Amygdala (tissue), 56 donors: ENCODE data around the gene COPS6.
A peak's percentile ranks its signal among the peaks of the same experiment; 100 is the strongest.

Experiments
- DNase-seq, 56 donors: peaks; one replicate each; lab custom pipeline; 2025; lab: John Stamatoyannopoulos, UW

COPS6 gene

DNA sequence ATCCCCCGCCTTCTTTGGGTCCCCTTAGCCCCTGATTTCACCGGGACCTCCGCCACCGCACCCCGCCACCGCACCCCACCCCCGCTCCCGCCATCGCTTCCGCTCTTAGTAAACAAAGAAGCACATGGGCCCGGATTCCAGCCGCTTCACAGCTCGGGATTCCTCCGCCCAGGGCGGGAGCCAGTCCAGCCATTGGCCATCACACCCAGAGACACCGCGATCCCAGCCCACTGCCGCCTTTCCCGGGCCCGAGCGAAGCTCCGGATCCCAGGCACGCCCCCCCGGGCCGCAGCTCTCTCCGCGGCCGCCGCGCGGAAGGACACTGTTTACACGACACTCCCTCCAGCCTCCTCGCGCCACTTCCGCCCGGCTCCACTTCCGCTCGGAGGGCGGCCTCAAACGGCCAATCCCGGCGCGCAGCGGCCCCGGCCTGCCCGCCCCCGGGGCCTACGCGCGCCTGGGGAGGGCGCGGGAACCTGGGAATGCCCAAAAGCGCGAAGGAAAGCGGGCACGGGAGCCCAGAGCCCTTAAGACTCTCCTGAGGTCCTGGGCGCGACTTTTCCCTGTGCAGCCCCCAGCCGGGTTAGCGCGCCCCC is 11.7 kb downstream of the COPS6 start:
- DNase-seq, result peak; percentile 30 to 92 (median 84)

DNA sequence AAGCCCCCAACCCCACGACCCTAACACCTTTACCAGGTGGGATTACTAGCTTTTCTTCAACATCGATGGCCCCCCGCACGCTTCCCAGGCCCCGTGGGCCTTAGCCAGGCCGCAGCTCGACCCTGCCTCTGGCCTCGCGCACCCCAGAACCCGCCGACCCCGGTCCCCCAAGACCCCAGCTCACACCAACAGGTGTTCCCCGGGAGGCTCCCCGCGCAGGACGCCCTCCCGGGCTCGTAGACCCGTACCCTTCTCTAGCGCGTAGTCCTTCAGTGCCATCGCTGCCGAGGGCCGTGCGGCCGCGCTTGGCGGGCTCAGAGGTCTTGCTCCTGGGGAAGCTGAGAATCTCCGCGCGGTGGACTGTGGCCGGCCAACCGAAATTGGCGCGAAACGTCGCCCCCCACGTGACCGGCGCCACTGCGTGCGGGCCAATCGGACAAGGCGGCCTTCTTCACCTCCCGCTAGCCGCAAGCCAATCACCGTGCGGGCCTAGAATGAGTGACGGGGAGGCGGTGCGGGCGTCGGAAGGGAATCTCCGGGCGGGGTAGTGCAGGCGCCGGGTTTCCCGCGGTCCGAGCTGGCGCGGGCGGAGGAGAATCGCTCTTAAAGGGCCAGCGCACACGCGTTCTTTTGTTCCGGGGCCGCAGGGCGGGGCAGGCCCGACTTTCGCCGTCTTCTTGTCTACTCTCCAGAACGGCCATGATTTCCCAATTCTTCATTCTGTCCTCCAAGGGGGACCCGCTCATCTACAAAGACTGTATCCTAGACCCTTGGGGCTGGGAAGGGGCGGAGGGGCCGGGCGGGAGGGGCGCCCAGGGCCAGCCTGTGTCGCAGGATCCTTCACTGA is 12.5 kb downstream of the COPS6 start, which contains the start of the genes AP4M1 and MCM7:
AP4M1 (plus strand) TSS at position 628 of the 847 bp plus-strand sequence; CDS start at position 700, 72 bp downstream.
MCM7 (minus strand) TSS at position 382 of the 847 bp plus-strand sequence; CDS start at position 279, 103 bp downstream.
- peak; percentile 87 to 100 (median 98) for DNase-seq

DNA sequence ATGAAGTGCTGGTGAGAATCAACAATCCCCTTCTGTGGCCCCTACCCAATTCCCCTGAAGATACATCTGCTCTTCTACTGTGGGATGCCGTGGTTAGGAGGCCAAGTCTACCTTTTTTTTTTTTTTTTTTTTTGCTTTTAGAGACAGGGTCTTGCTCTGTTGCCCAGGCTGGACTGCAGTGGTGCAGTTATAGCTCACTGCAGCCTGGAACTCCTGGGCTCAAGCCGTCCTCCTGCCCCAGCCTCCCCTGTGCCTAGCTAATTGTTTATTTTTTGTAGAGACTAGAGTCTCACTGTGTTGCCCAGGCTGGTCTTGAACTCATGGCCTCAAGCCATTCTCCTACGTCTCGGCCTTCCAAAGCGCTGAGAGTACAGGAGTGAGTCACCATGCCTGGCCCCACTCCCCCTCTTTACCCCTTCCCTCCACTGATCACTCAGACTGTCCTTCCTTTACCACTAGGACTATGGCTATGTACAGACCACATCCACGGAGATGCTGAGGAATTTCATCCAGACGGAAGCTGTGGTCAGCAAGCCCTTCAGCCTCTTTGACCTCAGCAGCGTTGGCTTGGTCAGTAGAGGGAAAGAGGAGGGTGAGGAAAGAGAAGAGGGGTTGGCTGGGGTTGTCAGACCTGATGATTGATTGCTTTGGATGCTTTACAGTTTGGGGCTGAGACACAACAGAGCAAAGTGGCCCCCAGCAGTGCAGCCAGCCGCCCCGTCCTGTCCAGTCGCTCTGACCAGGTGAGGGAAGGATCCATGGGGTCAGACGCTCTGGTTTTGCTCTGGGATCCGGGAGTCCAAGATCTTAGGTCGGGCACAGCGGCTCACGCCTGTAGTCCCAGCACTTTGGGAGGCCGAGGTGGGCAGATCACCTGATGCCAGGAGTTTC is 14.4 kb downstream of the COPS6 start:
- DNase-seq, result no peak

DNA sequence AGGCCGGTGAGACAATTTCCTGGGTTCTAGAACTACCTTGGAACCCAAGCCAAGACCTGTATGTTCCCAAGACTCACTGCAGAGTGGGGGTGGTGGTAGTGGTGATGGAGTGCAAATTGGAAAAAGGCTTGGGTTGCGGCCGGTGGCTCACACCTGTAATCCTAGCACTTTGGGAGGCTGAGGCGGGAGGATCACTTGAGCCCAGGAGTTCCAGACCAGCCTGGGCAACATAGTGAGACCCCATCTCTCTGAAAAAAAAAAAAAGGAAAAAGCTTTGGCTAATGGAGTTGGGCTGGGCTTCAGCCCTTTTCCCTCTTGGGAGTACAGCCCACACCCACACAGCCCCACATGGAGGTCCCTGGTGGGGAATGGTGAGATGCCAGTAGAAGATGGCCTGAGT is 16.8 kb downstream of the COPS6 start:
- DNase-seq, result no peak

DNA sequence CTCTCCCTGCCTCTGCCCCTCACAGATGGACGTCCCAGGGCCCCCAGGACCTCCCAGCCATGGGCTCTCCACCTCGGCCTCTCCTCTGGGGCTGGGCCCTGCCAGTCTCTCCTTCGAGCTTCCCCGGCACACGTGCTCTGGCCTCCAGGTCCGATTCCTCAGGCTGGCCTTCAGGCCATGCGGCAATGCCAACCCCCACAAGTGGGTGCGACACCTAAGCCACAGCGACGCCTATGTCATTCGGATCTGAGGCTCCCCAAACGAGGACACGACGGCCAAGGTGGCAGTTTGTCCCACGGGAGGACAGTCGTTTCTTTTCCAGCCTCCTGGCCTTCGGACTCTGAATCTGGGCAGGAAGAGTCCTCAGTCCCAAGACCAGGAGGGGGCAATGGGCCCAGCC is 17.9 kb downstream of the COPS6 start:
- DNase-seq, result no peak

DNA sequence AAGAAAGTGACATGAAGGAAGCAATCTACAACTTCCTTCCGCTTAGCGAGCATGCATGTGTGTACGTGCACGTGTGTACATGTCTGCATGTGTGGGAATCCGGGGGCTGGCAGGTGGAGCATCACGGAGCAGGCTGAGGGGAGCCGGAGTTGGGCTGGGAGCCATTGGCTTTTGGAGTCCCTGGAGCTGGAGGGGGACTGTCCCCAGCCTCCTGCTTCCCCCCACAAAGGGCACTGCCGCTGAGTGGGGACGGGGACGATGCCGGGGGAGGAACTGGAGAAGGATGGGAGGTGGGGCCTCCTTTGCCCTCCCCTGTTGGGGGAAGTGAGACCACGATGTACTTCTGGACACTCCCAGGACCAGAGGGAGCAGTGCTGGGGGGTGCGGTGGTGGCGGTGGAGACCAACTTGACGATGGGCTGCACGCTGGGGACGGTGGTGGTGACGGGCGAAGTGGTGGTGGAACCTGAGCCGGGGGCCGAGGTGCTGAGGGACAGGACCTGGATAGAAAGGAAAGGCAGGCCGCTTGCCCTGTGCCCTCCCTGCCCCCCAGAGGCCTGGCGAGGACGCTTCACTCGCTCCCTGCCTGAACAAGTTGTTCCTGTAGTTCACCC is 18.5 kb downstream of the COPS6 start:
- peak in 5 of 56 donors; percentile 2 to 10 (median 6) for DNase-seq

DNA sequence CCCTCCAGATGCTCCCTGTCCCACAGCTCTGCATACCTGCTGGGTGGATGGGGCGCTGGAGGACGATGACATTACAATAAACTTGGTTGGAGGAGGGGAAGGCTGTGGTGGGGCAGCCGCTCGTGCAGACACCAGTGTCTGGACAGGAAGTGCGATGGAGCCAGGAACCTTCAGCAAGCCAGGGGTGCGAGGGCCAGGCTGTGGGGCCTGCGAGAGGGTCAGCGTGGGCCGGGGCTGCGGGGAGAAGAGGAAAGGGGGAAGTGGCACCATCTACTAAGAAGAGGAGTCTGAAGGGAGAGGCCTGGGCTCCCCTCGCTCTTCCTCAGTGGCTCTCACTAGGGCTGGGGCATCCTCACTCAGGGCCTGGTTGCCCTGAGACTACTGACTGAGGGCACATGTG is 19.1 kb downstream of the COPS6 start:
- DNase-seq, result peak in 1 of 56 donors; percentile 10

DNA sequence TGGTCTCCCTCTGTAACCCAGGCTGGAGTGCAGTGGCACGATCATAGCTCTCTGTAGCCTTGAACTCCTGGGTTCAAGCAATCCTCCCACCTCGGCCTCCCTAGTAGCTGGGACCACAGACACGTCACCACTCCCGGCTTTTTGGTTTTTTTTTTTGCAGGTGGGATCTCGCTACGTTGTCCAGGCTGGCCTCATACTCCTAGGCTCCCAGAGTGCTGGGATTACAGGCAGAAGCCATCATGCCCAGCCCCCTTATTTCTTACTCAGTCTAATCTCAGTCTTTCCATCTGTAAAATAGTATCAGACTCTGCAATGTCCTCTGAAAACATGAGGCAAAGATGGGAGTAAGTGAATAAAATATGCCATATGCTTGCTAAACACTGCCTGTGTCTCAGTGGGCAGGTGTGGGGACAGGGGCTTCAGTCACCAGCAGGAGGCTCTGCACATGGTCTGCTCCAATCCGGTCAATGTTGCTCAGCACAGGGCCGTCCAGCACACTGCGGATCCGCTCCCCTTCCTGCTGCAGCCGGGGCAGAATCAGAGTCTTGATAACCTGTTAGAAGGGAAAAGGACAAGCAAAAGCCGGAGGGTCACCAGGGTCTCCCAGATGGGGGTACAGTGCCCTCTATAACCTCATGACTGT is 20.9 kb downstream of the COPS6 start:
- no peak for DNase-seq

DNA sequence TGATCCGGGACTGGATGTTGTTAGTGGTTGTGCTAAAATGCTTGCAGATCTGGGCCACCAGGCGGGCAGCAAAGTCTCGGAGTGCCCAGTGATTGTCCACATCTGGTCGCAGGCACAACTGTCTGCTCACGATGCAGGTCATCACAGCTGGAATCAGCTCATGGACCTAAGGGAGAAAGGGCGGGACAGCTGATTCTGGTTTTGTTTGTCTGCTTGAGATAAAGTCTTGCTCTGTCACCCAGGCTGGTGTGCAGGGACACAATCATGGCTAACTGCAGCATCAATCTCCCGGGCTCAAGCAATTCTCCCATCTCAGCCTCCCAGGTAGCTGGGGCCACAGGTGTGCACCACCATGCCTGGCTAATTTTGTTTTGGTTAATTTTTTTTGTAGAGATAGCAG is 22.4 kb downstream of the COPS6 start:
- no peak for DNase-seq

DNA sequence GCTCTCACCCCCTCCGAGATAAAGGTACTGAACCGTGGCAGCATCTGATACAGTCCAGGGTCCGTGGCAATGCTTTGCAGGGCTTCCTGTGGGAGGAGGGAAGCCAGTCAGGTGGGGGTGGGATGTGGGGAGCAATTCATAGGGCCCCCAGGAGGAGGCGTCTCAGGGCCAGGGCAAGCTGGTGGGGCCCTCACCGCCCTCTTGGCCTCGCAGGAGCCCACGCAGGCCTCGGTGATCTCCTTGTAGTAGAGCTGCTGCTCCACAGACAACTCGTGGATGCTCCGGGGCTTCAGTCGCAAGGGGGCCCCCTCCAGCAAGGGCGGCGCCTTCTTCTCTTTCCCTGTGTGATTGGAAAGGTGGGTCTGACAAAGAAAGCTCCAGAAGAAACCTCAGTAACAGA is 23.1 kb downstream of the COPS6 start:
- DNase-seq, result no peak

DNA sequence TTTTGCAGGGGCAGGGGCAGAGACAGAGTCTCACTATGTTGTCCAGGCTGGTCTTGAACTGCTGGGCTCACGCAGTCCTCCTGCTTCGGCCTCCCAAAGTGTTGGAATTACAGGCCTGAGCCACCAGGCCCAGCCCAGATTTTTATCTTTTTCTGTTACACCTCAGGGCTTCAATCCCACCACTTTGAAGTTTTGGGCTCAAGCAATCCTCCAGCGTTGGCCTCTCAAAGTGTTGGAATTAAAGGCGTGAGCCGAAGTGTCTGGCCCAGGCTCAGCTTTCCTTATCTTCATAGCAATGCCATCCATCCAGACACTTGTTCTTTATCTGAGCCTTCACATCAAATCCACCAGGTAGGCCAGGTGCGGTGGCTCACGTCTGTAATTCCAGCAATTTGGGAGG is 26.3 kb downstream of the COPS6 start:
- DNase-seq, result no peak

DNA sequence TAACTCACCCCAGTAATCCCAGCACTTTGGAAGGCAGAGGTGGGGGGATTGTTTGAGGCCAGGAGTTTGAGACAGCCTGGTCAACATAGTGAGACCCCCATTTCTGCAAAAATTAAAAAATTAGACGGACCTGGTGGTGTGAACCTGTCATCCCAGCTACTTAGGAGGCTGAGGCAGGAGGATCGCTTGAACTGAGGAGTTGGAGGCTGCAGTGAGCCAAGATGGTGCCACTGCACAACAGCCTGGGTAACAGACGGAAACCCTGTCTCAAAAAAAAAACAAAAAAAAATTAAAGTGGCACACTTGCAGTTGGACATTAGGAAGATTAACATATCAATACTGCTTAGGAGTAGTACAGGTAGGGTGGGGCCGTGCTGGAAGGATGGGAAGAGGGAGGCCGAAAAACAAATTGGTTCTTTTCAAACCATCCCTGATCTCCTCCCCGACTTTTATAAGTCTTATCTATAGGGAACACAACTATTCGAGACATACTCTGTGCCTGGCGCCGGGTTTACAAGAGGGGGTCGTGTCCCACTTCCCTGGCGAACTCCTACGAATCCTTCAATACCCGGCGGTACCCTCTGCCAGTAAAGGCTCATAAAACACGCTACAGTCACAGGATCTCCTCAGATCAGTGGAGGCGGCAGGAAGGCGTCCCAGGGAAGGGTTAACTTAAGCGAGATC is 29.8 kb downstream of the COPS6 start:
- no peak for DNase-seq

DNA sequence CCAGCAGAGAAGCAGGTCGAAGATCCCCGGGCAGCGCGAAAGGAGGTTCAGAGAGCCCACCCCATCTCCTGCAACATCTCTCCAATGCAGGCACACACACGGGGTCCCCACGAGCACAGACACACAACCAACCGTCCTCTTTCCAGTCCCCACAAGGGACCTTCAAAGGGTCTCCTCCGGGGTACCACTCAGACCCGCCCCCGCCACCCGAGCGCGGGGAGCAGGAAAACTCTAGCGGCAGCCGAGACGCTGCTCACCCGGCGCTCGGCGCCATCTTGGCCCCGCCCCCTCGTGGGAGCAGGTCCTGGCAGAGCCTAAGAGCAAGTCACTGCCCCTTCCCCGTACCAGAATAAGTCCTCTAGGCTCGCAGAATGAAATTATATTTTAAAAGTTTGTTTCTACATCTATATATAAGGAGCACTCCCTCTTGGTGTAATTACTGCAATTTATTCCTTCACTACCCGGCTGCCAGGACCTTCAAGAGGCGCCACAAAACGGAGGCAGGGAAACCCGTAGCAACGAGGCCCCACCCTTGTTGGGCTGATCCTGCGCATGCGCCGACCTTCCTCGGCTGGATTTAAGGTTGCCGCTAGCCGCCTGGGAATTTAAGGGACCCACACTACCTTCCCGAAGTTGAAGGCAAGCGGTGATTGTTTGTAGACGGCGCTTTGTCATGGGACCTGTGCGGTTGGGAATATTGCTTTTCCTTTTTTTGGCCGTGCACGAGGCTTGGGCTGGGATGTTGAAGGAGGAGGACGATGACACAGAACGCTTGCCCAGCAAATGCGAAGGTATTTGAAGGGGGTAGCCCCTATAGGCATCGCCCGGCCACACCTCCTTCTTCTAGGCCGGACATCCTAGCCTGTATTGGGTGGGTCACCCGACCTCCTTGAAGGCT is 30.6 kb downstream of the COPS6 start, which contains the start of the genes CNPY4 and TAF6:
CNPY4 (plus strand) TSS at position 563 of the 898 bp plus-strand sequence; CDS start at position 674, 111 bp downstream.
TAF6 (minus strand) TSS at position 287 of the 898 bp plus-strand sequence. CDS start 5,149 bp downstream, outside the sequence.
- peak; percentile 55 to 96 (median 90) for DNase-seq

DNA sequence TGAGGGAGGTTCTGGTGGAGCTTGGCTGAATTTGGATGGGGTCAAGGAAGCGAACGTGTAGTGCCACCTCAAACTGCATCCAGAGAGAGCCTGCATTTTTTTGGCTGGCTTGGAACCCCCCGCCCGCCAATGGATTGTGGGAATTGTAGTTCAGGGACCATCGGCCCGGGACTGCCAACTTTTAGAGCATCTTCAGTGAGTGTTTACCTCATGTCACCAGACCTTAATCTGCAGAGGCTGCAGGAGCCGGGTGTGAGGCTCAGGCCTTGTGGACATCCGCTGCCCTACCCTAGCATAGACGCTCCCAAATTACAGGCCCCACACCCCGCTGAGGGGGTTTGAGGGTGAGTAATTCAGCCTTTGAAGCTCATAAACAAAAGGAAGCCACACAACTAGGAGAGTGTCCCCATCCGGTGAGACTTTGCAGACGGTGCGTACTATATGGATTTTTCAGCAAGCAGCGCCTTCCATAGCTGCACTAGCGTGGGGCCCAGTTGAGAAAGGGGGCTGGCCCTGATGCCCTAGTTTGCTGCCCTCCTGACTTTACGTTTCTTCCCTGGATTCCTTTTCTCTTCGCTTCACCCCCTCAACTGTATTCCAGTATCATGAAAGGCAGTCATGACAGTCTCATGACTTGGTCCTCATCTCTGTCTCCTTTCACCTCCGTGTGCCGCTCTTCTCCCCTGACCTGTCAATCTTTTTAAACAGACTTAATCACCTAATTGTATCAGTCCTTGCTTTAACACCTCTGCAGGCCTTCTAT is 31.4 kb downstream of the COPS6 start:
- DNase-seq, result peak in 50 of 56 donors; percentile 17 to 89 (median 72)

DNA sequence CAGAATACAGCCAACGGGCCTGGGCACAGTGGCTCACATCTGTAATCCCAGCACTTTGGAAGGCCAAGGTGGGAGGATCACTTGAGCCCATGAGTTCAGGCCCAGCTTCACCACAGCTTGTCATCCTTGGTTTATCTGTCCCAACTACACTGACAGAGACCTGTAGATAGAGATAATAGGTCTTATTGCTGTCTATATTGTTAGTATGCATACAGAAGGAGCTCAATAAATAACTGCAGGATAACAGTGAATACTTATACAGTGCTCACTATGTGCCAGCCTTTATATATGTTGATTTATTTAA is 31.9 kb downstream of the COPS6 start:
- DNase-seq, result no peak

DNA sequence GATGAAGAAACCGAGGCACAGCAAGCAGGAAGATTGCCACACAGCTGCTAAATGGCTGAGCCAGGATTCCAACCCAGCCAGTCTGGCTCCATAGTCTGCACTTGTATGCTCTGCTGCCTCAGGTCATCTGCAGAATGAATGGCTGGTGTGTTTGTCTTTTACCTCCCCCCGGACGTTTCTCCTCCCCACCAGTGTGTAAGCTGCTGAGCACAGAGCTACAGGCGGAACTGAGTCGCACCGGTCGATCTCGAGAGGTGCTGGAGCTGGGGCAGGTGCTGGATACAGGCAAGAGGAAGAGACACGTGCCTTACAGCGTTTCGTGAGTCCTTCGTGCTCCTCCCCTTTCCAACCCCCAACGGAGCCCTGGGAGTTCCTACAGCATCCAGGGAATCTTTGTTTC is 33.3 kb downstream of the COPS6 start:
- no peak for DNase-seq

DNA sequence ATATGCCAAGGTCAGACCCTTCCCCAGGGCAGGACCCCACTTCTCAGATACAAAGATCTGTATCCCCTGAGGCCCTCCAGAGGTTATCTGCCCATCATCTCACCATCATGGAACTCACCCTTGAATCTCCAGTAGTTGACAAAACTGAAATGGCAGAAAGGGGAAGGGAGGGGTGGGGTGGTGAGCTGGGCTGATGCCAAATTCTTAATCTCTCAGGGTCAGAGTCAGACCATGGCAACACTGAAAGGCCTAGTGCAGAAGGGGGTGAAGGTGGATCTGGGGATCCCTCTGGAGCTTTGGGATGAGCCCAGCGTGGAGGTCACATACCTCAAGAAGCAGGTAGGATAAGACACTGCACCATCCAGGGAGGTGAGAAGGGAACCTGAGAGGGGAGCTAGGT is 33.8 kb downstream of the COPS6 start:
- DNase-seq, result no peak
